ENCODE results near the gene RUNX3.

DNA sequence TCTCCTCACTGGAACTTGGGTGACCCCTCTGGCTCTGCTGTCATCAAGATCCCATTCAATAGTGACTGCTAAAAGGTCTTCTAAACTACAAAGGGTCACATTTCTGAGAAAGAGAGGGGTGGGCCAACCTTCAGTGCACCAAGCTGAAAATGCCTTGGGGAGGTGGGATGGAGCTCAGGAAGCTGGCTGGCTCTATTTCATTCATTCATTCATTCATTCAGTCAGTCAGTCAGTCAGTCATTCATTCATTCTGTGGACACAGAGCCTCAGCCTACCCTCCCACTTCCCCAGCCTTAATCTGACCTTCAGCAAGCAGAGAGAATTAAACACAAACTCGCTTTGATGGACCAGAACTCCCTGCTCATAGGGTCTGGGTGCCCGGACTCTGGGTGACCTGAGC lies 11.7 kb downstream of the RUNX3 start:
- TF ChIP-seq, protein P1, sequence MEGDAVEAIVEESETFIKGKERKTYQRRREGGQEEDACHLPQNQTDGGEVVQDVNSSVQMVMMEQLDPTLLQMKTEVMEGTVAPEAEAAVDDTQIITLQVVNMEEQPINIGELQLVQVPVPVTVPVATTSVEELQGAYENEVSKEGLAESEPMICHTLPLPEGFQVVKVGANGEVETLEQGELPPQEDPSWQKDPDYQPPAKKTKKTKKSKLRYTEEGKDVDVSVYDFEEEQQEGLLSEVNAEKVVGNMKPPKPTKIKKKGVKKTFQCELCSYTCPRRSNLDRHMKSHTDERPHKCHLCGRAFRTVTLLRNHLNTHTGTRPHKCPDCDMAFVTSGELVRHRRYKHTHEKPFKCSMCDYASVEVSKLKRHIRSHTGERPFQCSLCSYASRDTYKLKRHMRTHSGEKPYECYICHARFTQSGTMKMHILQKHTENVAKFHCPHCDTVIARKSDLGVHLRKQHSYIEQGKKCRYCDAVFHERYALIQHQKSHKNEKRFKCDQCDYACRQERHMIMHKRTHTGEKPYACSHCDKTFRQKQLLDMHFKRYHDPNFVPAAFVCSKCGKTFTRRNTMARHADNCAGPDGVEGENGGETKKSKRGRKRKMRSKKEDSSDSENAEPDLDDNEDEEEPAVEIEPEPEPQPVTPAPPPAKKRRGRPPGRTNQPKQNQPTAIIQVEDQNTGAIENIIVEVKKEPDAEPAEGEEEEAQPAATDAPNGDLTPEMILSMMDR (conservative IDR thresholded peaks at IDR 0.05; ENCODE audit: low read length) = no peak
- TF ChIP-seq EZH2phosphoT487 (IDR thresholded peaks at IDR 0.05; ENCODE audit: borderline replicate concordance) = no peak
